Measurements from ENCODE around the gene XXYLT1. TPM values are rescaled to one million over a fixed set of nuclear protein-coding genes. Genes with fewer than 3 reads are reported as not detected.

XXYLT1 gene
- total RNA-seq, 4 donors from 2014 or later, result 6.0 to 16.1 (median 9.6) TPM

GRCh38 chr3:195214381-195214780 lies 56.6 kb downstream of the XXYLT1 start:
- no peak for TF ChIP-seq CTCF (IDR thresholded peaks at IDR 0.05)
- ATAC-seq (ENCODE audit: low FRiP score) (no peak), DNase-seq (ENCODE audit: low spot score) (no peak)

- no peak for TF ChIP-seq CTCF (IDR thresholded peaks at IDR 0.05)
- DNase-seq (ENCODE audit: low spot score) (no peak), ATAC-seq (ENCODE audit: low FRiP score) (no peak)
These were observed 57.2 kb downstream of the XXYLT1 start for GRCh38 chr3:195213639-195214315.

GRCh38 chr3:195212749-195213375 lies 58.1 kb downstream of the XXYLT1 start:
- DNase-seq (ENCODE audit: low spot score) (no peak), ATAC-seq (ENCODE audit: low FRiP score) (no peak)
- no peak for TF ChIP-seq CTCF (IDR thresholded peaks at IDR 0.05)

GRCh38 chr3:195212033-195212748 lies 58.8 kb downstream of the XXYLT1 start:
- DNase-seq (ENCODE audit: low spot score) (no peak), ATAC-seq (ENCODE audit: low FRiP score) (no peak)
- TF ChIP-seq CTCF (IDR thresholded peaks at IDR 0.05), result no peak

GRCh38 chr3:195210266-195210973 lies 60.5 kb downstream of the XXYLT1 start:
- TF ChIP-seq CTCF (IDR thresholded peaks at IDR 0.05), result no peak
- ATAC-seq (ENCODE audit: low FRiP score) (peak; percentile 33), DNase-seq (ENCODE audit: low spot score) (no peak)

GRCh38 chr3:195209847-195210265 lies 61.1 kb downstream of the XXYLT1 start:
- ATAC-seq (ENCODE audit: low FRiP score) (peak; percentile 54), DNase-seq (ENCODE audit: low spot score) (no peak)
- no peak for TF ChIP-seq CTCF (IDR thresholded peaks at IDR 0.05)
